ENCODE results near the gene ARID4B. TPM values are rescaled to one million over a fixed set of nuclear protein-coding genes. Genes with fewer than 3 reads are reported as not detected.

ARID4B gene
- total RNA-seq, 2 experiments from 2014 or later = 28.7 to 44.9 TPM

GRCh38 chr1:235315173-235315572 lies 12.8 kb downstream of the ARID4B start:
- DNase-seq (ENCODE audit: low spot score) = no peak
- Histone ChIP-seq H2AFZ (ENCODE audit: low read length) (no peak overlapping the region), H3K9me3 (ENCODE audit: low read length) (no peaks in the 10 kb centered on the region), H3K27ac (ENCODE audit: low read depth, low read length, poor library complexity, severe bottlenecking) (no peak overlapping the region), H4K20me1 (ENCODE audit: insufficient read depth, low read length) (peaks cover 13% of the 10 kb centered on the region; the same call in 1 of the 2 replicates), H3K79me2 (ENCODE audit: insufficient read depth, low read depth, low read length) (peaks cover 95% of the 10 kb centered on the region), H3K4me3 (ENCODE audit: low read depth, low read length, poor library complexity, severe bottlenecking) (no peak overlapping the region), H3K4me1 (ENCODE audit: insufficient read depth, low read length, poor library complexity, severe bottlenecking) (no peaks in the 10 kb centered on the region), H3K4me2 (ENCODE audit: low read length) (no peak overlapping the region), H3K9me2 (ENCODE audit: insufficient read depth, low read length) (no peaks in the 10 kb centered on the region), H3K36me3 (ENCODE audit: insufficient read depth, low read length) (peaks cover 76% of the 10 kb centered on the region)
- no peak for TF ChIP-seq CTCF (conservative IDR thresholded peaks at IDR 0.05; ENCODE audit: low read length)
- no peak for TF ChIP-seq EZH2phosphoT487 (IDR thresholded peaks at IDR 0.05; ENCODE audit: borderline replicate concordance, low read depth, low read length)
- POLR2A ChIA-PET = interaction anchor here (0.6 to 1.1 kb wide), 3 partner anchors 13 to 116 kb away, joined by 3 to 5 read pairs (median 3); partner anchors contain the start of gene ARID4B
- CTCF ChIA-PET (ENCODE audit: unreplicated experiment) = no interaction called here
- BruUV-seq (replicated peaks) = no TSS peak
- intact Hi-C loops (cut with micrococcal nuclease; ENCODE audit: unreplicated experiment) = no loop called here

- ChIA-PET POLR2A (interaction anchor here (0.5 to 1.3 kb wide), 5 partner anchors 9 to 53 kb away, joined by 3 to 5 read pairs (median 3); partner anchors contain the start of gene ARID4B), CTCF (ENCODE audit: unreplicated experiment) (no interaction called here)
- Histone ChIP-seq H3K79me2 (ENCODE audit: insufficient read depth, low read depth, low read length) (peaks cover 90% of the 10 kb centered on the region), H4K20me1 (ENCODE audit: insufficient read depth, low read length) (peaks cover 13% of the 10 kb centered on the region; the same call in 1 of the 2 replicates), H3K27ac (ENCODE audit: low read depth, low read length, poor library complexity, severe bottlenecking) (no peak overlapping the region), H3K9me2 (ENCODE audit: insufficient read depth, low read length) (no peaks in the 10 kb centered on the region), H2AFZ (ENCODE audit: low read length) (no peak overlapping the region), H3K4me3 (ENCODE audit: low read depth, low read length, poor library complexity, severe bottlenecking) (no peak overlapping the region), H3K4me2 (ENCODE audit: low read length) (no peak overlapping the region), H3K9me3 (ENCODE audit: low read length) (no peaks in the 10 kb centered on the region), H3K36me3 (ENCODE audit: insufficient read depth, low read length) (peaks cover 70% of the 10 kb centered on the region), H3K4me1 (ENCODE audit: insufficient read depth, low read length, poor library complexity, severe bottlenecking) (no peaks in the 10 kb centered on the region)
- TF ChIP-seq EZH2phosphoT487 (IDR thresholded peaks at IDR 0.05; ENCODE audit: borderline replicate concordance, low read depth, low read length) (no peak), CTCF (conservative IDR thresholded peaks at IDR 0.05; ENCODE audit: low read length) (no peak)
- no peak for DNase-seq (ENCODE audit: low spot score)
- intact Hi-C loops (cut with micrococcal nuclease; ENCODE audit: unreplicated experiment) = no loop called here
- no TSS peak for BruUV-seq (replicated peaks)
Observed at GRCh38 chr1:235313931-235314678, 13.9 kb downstream of the ARID4B start.

GRCh38 chr1:235313262-235313661 lies 14.7 kb downstream of the ARID4B start:
- intact Hi-C loops (cut with micrococcal nuclease; ENCODE audit: unreplicated experiment) = no loop called here
- CTCF ChIA-PET (ENCODE audit: unreplicated experiment) = no interaction called here

More at GRCh38 chr1:235313262-235313661, 14.7 kb downstream of the ARID4B start:
- DNase-seq (ENCODE audit: low spot score) = no peak
- peaks cover 13% of the 10 kb centered on the region; the same call in 1 of the 2 replicates for H4K20me1 ChIP-seq (ENCODE audit: insufficient read depth, low read length)
- H3K9me3 ChIP-seq (ENCODE audit: low read length) = no peaks in the 10 kb centered on the region
- H3K9me2 ChIP-seq (ENCODE audit: insufficient read depth, low read length) = no peaks in the 10 kb centered on the region
- no peak overlapping the region for H3K27ac ChIP-seq (ENCODE audit: low read depth, low read length, poor library complexity, severe bottlenecking)
- POLR2A ChIA-PET = interaction anchor here (1.3 kb wide), 1 partner anchor 10 kb away, joined by 4 read pairs; no protein-coding TSS in a partner anchor
- H3K4me1 ChIP-seq (ENCODE audit: insufficient read depth, low read length, poor library complexity, severe bottlenecking) = no peaks in the 10 kb centered on the region
- H3K36me3 ChIP-seq (ENCODE audit: insufficient read depth, low read length) = peaks cover 61% of the 10 kb centered on the region
- no peak overlapping the region for H2AFZ ChIP-seq (ENCODE audit: low read length)
- no peak overlapping the region for H3K4me2 ChIP-seq (ENCODE audit: low read length)
- no TSS peak for BruUV-seq (replicated peaks)
- peaks cover 81% of the 10 kb centered on the region for H3K79me2 ChIP-seq (ENCODE audit: insufficient read depth, low read depth, low read length)
- no peak overlapping the region for H3K4me3 ChIP-seq (ENCODE audit: low read depth, low read length, poor library complexity, severe bottlenecking)
- no peak for TF ChIP-seq EZH2phosphoT487 (IDR thresholded peaks at IDR 0.05; ENCODE audit: borderline replicate concordance, low read depth, low read length)
- TF ChIP-seq CTCF (conservative IDR thresholded peaks at IDR 0.05; ENCODE audit: low read length) = no peak
